ENCODE data around the gene LMO3.

- TF ChIP-seq POLR2A (IDR thresholded peaks at IDR 0.05): no peak
- TF ChIP-seq, protein P1, sequence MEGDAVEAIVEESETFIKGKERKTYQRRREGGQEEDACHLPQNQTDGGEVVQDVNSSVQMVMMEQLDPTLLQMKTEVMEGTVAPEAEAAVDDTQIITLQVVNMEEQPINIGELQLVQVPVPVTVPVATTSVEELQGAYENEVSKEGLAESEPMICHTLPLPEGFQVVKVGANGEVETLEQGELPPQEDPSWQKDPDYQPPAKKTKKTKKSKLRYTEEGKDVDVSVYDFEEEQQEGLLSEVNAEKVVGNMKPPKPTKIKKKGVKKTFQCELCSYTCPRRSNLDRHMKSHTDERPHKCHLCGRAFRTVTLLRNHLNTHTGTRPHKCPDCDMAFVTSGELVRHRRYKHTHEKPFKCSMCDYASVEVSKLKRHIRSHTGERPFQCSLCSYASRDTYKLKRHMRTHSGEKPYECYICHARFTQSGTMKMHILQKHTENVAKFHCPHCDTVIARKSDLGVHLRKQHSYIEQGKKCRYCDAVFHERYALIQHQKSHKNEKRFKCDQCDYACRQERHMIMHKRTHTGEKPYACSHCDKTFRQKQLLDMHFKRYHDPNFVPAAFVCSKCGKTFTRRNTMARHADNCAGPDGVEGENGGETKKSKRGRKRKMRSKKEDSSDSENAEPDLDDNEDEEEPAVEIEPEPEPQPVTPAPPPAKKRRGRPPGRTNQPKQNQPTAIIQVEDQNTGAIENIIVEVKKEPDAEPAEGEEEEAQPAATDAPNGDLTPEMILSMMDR (IDR thresholded peaks at IDR 0.05): no peak
Measured at GRCh38 chr12:16531621-16532020, 74.3 kb downstream of the LMO3 start.

Measured in body of pancreas (tissue), 4 donors.